SK-N-SH treated with all-trans-retinoic acid at 6 μM for 48 hours (cell line): ENCODE data around the gene NTM.

ENCODE experiments used
- ATAC-seq: fragments of 200-7000 bp; cut with Tn5 transposase; 3 replicates; pipeline ENCODE4 v1.9.1; 2020; ENCODE audit warnings: mild to moderate bottlenecking, moderate library complexity
- ARNTL ChIP-seq: fragments of 450-650 bp; formaldehyde crosslinking; IDR thresholded peaks from 2 replicates; pipeline ENCODE4 v1.5.0; 2020; ENCODE audit warnings: low read depth, mild to moderate bottlenecking, moderate library complexity, borderline replicate concordance
- BACH2 ChIP-seq: fragments of 250-450 bp; sonication (Bioruptor Pico); IDR thresholded peaks from 2 replicates; pipeline ENCODE4 v1.9.0; 2021; ENCODE audit warnings: mild to moderate bottlenecking, borderline replicate concordance
- CSDC2 ChIP-seq: fragments of 250-450 bp; sonication (Bioruptor Pico); IDR thresholded peaks from 2 replicates; pipeline ENCODE4 v1.5.0; 2020; ENCODE audit warnings: mild to moderate bottlenecking, moderate library complexity
- ESRRG ChIP-seq: fragments of 250-450 bp; sonication (Bioruptor Pico); IDR thresholded peaks from 2 replicates; pipeline ENCODE4 v1.6.1; 2021; ENCODE audit warnings: mild to moderate bottlenecking
- GLIS3 ChIP-seq: fragments of 250-450 bp; sonication (Bioruptor Pico); IDR thresholded peaks from 2 replicates; pipeline ENCODE4 v1.5.0; 2020; ENCODE audit warnings: mild to moderate bottlenecking, moderate library complexity
- ISL1 ChIP-seq: fragments of 250-450 bp; sonication (Bioruptor Pico); IDR thresholded peaks from 2 replicates; pipeline ENCODE4 v2.1.2; 2022; ENCODE audit warnings: mild to moderate bottlenecking, moderate library complexity
- OSR1 ChIP-seq: fragments of 250-450 bp; sonication (Bioruptor Pico); IDR thresholded peaks from 2 replicates; pipeline ENCODE4 v1.8.0; 2022; ENCODE audit warnings: moderate library complexity, mild to moderate bottlenecking, inconsistent platforms
- PPARA ChIP-seq: fragments of 250-450 bp; sonication (Bioruptor Pico); IDR thresholded peaks from 2 replicates; pipeline ENCODE4 v1.5.0; 2020; ENCODE audit warnings: mild to moderate bottlenecking, borderline replicate concordance
- RARB ChIP-seq: fragments of 250-450 bp; sonication (Bioruptor Pico); IDR thresholded peaks from 2 replicates; pipeline ENCODE4 v1.8.0; 2021; ENCODE audit warnings: mild to moderate bottlenecking, moderate library complexity
- SNAI2 ChIP-seq: fragments of 250-450 bp; sonication (Bioruptor Pico); IDR thresholded peaks from 2 replicates; pipeline ENCODE4 v1.5.0; 2020; ENCODE audit warnings: mild to moderate bottlenecking, moderate library complexity
- TOX ChIP-seq: fragments of 250-450 bp; sonication (Bioruptor Pico); IDR thresholded peaks from 2 replicates; pipeline ENCODE4 v1.8.0; 2021; ENCODE audit warnings: mild to moderate bottlenecking, moderate library complexity, borderline replicate concordance
- ZC3H10 ChIP-seq: fragments of 250-450 bp; sonication (Bioruptor Pico); IDR thresholded peaks from 2 replicates; pipeline ENCODE4 v1.5.1; 2021; ENCODE audit warnings: mild to moderate bottlenecking, moderate library complexity
- ZFP30 ChIP-seq: fragments of 450-650 bp; formaldehyde crosslinking; IDR thresholded peaks from 2 replicates; pipeline ENCODE4 v1.5.0; 2022; ENCODE audit warnings: mild to moderate bottlenecking, moderate library complexity
- ZNF565 ChIP-seq: fragments of 450-650 bp; formaldehyde crosslinking; conservative IDR thresholded peaks from 2 replicates; pipeline ENCODE4 v1.5.0; 2020; ENCODE audit warnings: low read depth, mild to moderate bottlenecking, moderate library complexity
- ZNF70 ChIP-seq: fragments of 450-650 bp; formaldehyde crosslinking; IDR thresholded peaks from 2 replicates; pipeline ENCODE4 v1.5.0; 2020; ENCODE audit warnings: mild to moderate bottlenecking, moderate library complexity
- ZNF8 ChIP-seq: fragments of 450-650 bp; formaldehyde crosslinking; IDR thresholded peaks from 2 replicates; pipeline ENCODE4 v1.5.0; 2020; ENCODE audit warnings: mild to moderate bottlenecking, moderate library complexity
- TF ChIP-seq, protein P1 (sequence below): fragments of 250-450 bp; sonication (Bioruptor Pico); IDR thresholded peaks from 2 replicates; pipeline ENCODE4 v1.8.0; 2020; ENCODE audit warnings: mild to moderate bottlenecking, moderate library complexity, borderline replicate concordance
- TF ChIP-seq, protein P2 (sequence below): fragments of 250-450 bp; sonication (Bioruptor Pico); IDR thresholded peaks from 2 replicates; pipeline ENCODE4 v1.5.1; 2021; ENCODE audit warnings: mild to moderate bottlenecking, moderate library complexity
- TF ChIP-seq, protein P3 (sequence below): fragments of 250-450 bp; sonication (Bioruptor Pico); IDR thresholded peaks from 2 replicates; pipeline ENCODE4 v1.8.0; 2021; ENCODE audit warnings: low read depth, mild to moderate bottlenecking, moderate library complexity, borderline replicate concordance
- TF ChIP-seq, protein P4 (sequence below): fragments of 250-450 bp; sonication (Bioruptor Pico); IDR thresholded peaks from 2 replicates; pipeline ENCODE4 v1.5.0; 2020; ENCODE audit warnings: mild to moderate bottlenecking, moderate library complexity
- TF ChIP-seq, protein P5 (sequence below): fragments of 250-450 bp; sonication (Bioruptor Pico); IDR thresholded peaks from 2 replicates; pipeline ENCODE4 v1.5.1; 2020; ENCODE audit warnings: low read depth, mild to moderate bottlenecking, moderate library complexity

NTM gene

DNA sequence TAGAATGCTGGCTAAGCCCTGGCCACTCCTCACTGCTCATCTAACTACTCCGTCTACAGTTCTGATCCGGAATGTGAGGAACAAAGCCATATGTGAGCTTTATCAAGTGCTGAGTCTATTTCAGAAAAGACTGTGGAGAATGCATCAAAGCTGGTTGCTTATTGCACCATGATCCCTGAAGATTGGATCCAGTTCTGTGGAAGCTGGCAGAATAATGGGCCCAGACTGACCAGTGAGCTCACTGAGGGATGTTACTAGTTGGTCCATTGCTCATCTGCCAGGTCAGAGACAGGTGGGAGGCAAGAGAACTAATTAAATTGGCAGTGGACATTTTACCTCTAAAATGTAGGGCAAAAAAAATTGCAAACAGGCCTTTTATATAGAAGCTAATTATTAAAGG lies 681.3 kb downstream of the NTM start:
- ATAC-seq, result no peak
- no peak for TF ChIP-seq ISL1 (CRISPR knock-in tag)
- no peak for TF ChIP-seq ZC3H10
- TF ChIP-seq ZNF8 (CRISPR knock-in tag), result no peak
- no peak for TF ChIP-seq GLIS3 (CRISPR knock-in tag)
- TF ChIP-seq ZNF70 (CRISPR knock-in tag), result no peak
- no peak for TF ChIP-seq PPARA
- no peak for TF ChIP-seq ZFP30 (CRISPR knock-in tag)
- TF ChIP-seq TOX (CRISPR knock-in tag), result no peak
- no peak for TF ChIP-seq BACH2 (CRISPR knock-in tag)
- TF ChIP-seq CSDC2 (CRISPR knock-in tag), result no peak
- TF ChIP-seq, protein P1, sequence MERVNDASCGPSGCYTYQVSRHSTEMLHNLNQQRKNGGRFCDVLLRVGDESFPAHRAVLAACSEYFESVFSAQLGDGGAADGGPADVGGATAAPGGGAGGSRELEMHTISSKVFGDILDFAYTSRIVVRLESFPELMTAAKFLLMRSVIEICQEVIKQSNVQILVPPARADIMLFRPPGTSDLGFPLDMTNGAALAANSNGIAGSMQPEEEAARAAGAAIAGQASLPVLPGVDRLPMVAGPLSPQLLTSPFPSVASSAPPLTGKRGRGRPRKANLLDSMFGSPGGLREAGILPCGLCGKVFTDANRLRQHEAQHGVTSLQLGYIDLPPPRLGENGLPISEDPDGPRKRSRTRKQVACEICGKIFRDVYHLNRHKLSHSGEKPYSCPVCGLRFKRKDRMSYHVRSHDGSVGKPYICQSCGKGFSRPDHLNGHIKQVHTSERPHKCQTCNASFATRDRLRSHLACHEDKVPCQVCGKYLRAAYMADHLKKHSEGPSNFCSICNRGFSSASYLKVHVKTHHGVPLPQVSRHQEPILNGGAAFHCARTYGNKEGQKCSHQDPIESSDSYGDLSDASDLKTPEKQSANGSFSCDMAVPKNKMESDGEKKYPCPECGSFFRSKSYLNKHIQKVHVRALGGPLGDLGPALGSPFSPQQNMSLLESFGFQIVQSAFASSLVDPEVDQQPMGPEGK (CRISPR knock-in tag), result no peak
- no peak for TF ChIP-seq OSR1 (CRISPR knock-in tag)
- no peak for TF ChIP-seq SNAI2 (CRISPR knock-in tag)
- TF ChIP-seq, all 23 proteins: peak for 0

DNA sequence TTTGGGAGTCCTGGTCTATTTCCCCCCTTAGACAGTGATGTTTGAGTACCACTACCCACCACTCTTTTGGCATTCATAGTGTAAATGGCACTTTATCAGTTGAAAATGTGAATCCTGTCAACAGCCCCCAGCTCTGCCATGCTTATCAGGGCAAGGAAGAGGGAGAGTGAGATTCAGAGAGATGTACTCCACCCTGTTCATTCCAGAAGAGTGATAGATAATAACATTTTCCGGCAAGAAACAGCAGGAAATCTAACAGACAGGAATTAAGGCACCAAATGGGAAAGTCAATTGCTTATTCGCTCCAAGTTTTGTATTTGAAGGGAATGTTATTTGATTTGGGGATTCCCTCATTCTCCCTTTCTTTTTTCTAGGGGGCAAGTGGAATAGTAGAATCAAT lies 681.9 kb downstream of the NTM start:
- TF ChIP-seq OSR1 (CRISPR knock-in tag) (no peak), RARB (CRISPR knock-in tag) (no peak), ISL1 (CRISPR knock-in tag) (no peak), PPARA (no peak), GLIS3 (CRISPR knock-in tag) (no peak), ZNF565 (CRISPR knock-in tag) (no peak), ESRRG (no peak), ZNF70 (CRISPR knock-in tag) (no peak), ARNTL (CRISPR knock-in tag) (no peak)
- TF ChIP-seq, protein P2, sequence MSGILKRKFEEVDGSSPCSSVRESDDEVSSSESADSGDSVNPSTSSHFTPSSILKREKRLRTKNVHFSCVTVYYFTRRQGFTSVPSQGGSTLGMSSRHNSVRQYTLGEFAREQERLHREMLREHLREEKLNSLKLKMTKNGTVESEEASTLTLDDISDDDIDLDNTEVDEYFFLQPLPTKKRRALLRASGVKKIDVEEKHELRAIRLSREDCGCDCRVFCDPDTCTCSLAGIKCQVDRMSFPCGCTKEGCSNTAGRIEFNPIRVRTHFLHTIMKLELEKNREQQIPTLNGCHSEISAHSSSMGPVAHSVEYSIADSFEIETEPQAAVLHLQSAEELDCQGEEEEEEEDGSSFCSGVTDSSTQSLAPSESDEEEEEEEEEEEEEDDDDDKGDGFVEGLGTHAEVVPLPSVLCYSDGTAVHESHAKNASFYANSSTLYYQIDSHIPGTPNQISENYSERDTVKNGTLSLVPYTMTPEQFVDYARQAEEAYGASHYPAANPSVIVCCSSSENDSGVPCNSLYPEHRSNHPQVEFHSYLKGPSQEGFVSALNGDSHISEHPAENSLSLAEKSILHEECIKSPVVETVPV (CRISPR knock-in tag), result no peak
- TF ChIP-seq, protein P3, sequence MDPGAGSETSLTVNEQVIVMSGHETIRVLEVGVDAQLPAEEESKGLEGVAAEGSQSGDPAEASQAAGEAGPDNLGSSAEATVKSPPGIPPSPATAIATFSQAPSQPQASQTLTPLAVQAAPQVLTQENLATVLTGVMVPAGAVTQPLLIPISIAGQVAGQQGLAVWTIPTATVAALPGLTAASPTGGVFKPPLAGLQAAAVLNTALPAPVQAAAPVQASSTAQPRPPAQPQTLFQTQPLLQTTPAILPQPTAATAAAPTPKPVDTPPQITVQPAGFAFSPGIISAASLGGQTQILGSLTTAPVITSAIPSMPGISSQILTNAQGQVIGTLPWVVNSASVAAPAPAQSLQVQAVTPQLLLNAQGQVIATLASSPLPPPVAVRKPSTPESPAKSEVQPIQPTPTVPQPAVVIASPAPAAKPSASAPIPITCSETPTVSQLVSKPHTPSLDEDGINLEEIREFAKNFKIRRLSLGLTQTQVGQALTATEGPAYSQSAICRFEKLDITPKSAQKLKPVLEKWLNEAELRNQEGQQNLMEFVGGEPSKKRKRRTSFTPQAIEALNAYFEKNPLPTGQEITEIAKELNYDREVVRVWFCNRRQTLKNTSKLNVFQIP (CRISPR knock-in tag), result no peak
- TF ChIP-seq, protein P1 (CRISPR knock-in tag), result no peak
- TF ChIP-seq, protein P4, sequence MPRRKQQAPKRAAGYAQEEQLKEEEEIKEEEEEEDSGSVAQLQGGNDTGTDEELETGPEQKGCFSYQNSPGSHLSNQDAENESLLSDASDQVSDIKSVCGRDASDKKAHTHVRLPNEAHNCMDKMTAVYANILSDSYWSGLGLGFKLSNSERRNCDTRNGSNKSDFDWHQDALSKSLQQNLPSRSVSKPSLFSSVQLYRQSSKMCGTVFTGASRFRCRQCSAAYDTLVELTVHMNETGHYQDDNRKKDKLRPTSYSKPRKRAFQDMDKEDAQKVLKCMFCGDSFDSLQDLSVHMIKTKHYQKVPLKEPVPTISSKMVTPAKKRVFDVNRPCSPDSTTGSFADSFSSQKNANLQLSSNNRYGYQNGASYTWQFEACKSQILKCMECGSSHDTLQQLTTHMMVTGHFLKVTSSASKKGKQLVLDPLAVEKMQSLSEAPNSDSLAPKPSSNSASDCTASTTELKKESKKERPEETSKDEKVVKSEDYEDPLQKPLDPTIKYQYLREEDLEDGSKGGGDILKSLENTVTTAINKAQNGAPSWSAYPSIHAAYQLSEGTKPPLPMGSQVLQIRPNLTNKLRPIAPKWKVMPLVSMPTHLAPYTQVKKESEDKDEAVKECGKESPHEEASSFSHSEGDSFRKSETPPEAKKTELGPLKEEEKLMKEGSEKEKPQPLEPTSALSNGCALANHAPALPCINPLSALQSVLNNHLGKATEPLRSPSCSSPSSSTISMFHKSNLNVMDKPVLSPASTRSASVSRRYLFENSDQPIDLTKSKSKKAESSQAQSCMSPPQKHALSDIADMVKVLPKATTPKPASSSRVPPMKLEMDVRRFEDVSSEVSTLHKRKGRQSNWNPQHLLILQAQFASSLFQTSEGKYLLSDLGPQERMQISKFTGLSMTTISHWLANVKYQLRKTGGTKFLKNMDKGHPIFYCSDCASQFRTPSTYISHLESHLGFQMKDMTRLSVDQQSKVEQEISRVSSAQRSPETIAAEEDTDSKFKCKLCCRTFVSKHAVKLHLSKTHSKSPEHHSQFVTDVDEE (CRISPR knock-in tag), result no peak
- ATAC-seq, result no peak

DNA sequence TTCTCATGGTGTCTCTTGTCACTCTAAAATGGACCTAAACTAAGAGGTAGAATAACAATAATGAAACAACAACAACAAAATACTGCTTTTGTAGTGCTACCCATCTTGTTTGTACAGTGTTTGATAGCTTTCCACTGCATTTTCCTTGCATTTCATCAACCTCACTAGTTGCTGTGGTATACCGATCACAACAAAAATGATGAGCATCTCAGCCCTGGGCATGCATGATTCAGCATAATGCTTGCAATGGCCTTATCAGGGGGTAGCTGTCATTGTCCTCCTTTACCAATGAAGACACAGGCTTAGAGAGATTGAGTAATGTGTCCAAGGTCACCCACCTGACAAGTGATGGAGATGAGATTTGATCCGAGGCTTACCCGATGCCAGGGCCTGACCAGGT lies 682.5 kb downstream of the NTM start:
- no peak for TF ChIP-seq BACH2 (CRISPR knock-in tag)
- TF ChIP-seq, protein P2 (CRISPR knock-in tag), result no peak
- TF ChIP-seq TOX (CRISPR knock-in tag), result no peak
- TF ChIP-seq PPARA, result no peak
- TF ChIP-seq ZNF565 (CRISPR knock-in tag), result no peak
- TF ChIP-seq, protein P5, sequence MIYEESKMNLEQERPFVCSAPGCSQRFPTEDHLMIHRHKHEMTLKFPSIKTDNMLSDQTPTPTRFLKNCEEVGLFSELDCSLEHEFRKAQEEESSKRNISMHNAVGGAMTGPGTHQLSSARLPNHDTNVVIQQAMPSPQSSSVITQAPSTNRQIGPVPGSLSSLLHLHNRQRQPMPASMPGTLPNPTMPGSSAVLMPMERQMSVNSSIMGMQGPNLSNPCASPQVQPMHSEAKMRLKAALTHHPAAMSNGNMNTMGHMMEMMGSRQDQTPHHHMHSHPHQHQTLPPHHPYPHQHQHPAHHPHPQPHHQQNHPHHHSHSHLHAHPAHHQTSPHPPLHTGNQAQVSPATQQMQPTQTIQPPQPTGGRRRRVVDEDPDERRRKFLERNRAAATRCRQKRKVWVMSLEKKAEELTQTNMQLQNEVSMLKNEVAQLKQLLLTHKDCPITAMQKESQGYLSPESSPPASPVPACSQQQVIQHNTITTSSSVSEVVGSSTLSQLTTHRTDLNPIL, result no peak
- no peak for ATAC-seq
